Stimulated activated CD4-positive, alpha-beta T cell treated with anti-CD3 and anti-CD28 coated beads, Interleukin-4, amount 100 ng/mL, for 4 hours (primary cell): ENCODE results near the gene MGAT5B.

Source experiments
- DNase-seq, 2 experiments: peaks; one replicate each; pipeline ENCODE4 v3.0.0-alpha.2; 2020

MGAT5B gene

GRCh38 chr17:76932402-76933333 lies 64.5 kb downstream of the MGAT5B start:
- DNase-seq = no peak

GRCh38 chr17:76934561-76935320 lies 66.5 kb downstream of the MGAT5B start:
- DNase-seq = no peak

- DNase-seq = no peak
Observed at GRCh38 chr17:76935331-76935730, 67.1 kb downstream of the MGAT5B start.

DNA sequence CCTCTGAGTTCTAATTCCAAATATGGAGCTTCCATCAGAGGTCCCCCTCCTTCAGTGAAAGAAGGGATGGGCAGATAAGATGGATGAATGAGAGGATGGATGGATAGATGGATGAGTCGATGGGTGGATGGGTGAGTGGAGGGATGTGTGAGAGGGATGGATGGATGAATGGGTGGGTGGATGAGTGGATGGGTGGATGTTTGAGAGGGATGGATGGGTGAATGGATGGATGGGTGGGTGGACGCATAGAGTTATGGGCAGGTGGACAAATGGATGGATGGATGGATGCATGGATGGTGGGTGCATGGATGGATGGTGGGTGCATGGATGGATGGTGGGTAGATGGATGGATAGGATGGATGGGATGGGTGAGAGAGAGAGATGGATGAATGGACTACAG lies 69.0 kb downstream of the MGAT5B start:
- DNase-seq = no peak

DNA sequence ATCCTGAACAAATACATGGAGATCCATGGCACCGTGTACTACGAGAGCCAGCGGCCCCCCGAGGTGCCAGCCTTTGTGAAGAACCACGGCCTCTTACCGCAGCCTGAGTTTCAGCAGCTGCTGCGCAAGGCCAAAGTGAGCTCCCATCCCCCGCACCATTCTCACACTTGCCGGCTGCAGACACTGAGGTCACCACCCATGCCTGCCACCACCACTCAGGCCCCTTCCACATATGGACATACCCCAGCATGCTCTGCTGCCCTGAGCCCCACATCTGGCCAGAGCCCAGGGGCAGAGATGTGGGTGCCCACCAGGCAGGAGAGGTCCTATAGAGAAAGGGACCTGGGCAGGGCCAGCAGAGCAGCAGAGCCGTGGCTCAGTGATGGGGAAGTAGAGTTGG lies 69.8 kb downstream of the MGAT5B start:
- no peak for DNase-seq

- no peak for DNase-seq
Observed at GRCh38 chr17:76940295-76940694, 72.1 kb downstream of the MGAT5B start.

DNA sequence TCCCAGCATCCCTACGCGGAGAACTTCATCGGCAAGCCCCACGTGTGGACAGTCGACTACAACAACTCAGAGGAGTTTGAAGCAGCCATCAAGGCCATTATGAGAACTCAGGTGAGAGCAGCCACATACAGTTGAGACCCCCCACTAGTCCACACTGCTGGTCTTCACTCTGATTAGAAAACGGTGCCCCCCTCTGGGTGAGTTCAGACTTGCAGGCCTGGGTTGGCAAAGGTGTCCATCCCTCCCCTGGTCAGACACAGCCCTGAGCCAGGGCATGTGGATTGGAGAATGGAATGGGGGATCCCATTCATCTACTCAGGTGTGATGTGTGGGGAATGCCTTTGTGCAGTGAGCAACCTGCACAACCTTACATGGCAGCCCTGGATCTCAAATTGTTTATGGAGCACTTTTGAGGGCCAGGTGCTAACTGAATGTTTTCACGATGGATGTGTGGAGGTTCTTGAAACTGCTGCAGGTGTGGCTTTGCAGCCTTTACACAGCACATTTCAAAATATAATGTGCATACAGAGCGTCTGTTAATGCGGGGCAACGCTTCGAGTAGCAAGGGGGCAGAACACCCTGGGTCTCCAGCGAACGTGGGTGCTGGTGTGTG lies 72.6 kb downstream of the MGAT5B start:
- no peak for DNase-seq

GRCh38 chr17:76943202-76943601 lies 75.0 kb downstream of the MGAT5B start:
- DNase-seq = no peak

DNA sequence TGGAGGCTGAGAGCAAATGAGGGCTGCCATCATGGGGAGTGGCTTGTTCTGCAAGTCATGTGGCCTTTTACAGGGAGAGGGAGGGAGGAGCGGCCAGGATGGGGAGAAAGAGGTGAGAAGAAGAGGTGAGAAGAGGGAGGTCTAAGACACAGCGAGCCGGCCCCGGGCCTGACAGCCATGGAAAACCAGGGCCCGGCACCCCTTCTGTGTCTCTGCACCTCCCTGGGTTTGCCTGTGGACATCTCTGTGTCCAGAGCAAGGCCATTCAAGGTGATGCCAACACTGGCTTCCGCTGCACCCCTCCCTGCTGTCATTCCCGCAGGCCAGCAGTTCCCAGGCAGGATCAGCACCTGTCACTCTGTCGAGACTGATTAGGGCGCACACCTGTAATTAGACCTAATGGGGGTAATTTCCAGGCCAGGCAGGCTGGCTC lies 75.6 kb downstream of the MGAT5B start:
- DNase-seq = no peak

DNA sequence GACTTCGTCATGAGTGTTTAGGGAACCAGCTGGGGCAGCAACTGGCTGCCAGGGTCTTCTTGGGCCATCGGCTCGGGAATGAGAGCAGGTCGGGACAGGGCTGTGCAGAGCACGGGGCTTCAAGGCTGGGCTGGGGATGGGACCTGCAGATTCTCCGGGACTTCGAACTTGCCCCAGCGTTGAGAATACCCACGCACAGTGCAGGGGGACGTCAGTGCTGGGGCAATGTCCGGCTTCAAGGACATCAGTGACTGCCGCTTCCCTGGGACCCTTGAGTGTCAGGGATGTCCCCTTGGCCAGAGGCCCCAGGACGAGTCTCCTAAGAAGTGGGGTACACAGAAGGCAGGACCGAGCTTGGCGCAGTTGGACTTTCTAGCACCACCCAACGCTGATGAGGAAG lies 76.3 kb downstream of the MGAT5B start:
- no peak for DNase-seq

DNA sequence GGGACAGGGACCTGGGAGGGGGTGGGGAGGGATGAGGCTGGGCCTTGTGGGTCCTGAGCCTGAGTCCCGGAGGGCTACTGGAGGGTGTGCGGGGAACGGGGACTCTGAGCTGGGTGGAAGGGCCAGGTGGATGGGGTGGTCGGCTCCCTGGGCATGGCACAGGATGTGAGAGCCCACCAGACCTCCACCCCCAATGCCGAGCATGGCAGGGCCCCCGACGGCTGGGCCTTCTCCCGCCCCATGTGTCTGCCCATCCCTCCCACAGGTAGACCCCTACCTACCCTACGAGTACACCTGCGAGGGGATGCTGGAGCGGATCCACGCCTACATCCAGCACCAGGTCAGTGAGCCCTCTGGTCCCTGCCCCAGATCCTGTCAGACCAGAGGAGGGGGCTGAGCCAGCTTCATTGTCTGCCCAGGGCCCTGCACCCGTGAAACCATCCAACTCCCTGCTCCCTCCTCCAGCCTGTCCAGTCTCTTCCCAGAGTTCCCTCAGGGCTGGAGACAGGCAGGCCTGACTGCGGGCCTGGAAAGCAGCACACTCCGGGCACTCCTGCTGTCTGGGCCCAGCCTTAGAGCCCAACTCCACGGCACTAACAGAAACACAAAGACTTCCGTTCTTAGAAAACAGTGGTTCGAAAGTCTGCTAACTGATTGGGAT lies 78.0 kb downstream of the MGAT5B start:
- DNase-seq = no peak

DNA sequence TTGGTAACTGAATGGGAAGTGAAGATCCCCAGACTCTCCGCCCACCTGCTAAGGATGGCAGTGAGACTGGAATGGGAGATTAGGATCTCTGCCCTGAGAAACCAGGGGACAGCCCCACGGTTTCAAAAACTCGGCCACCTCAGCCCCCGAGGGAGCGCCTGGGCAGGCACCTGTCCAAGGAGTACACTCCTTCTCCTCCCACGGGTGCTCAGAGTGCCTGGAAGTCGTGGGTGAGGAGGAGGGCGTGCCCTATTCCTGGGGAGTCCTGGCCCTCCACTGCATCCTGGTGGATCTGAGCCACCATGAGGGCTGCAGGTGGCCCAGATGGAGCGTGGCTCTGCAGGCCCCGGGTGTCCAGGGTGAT lies 78.5 kb downstream of the MGAT5B start:
- DNase-seq = no peak

- DNase-seq = no peak
Observed at GRCh38 chr17:76947309-76947708, 79.1 kb downstream of the MGAT5B start.

DNA sequence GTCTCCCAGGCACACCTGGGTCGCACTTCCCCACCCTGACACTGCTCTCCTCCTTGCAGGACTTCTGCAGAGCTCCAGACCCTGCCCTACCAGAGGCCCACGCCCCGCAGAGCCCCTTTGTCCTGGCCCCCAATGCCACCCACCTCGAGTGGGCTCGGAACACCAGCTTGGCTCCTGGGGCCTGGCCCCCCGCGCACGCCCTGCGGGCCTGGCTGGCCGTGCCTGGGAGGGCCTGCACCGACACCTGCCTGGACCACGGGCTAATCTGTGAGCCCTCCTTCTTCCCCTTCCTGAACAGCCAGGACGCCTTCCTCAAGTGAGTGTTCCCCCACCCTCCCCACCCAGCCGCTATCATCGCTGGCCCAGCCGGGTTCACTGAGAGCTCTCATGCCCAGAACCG lies 79.6 kb downstream of the MGAT5B start:
- no peak for DNase-seq

- no peak for DNase-seq
Observed at GRCh38 chr17:76948301-76948700, 80.1 kb downstream of the MGAT5B start.

GRCh38 chr17:76948726-76949342 lies 80.6 kb downstream of the MGAT5B start:
- DNase-seq = no peak

DNA sequence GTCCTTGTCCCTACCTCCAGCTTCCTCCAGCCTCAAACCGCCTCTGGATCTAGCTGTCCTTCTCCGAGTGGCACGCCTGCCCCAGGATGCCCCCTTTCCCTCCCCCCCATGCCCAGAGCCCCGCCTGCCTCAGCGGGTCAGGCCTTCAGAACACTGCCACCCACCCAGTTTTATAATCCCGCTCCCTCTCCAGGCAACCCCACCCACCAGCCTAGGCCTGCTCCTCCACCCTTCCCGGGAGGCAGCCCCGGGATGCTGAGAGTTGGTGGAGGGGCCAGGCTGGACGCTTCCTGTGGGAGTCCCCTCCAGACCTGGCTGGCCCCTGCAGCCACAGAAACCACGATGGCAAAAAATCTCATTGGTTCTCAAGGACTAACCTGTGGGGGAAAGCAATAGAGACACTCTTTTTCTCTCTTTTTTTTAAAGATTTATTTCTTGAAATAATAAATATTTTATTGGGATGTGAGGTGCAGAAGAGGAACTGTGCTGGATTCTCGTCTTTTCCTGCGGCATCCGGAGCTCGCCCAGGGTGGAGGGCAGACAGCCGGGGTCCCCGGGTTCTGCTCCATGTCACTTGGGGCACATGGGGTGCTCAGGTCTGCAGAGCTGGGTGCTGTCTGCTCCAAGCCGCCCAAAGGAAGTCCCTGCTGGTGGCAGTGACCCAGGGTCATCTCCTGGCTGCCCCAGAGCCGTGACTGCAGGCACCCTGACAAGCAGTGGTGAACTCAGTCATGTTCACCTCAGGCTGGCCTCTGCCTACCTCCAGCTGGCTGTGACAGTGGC lies 81.9 kb downstream of the MGAT5B start:
- no peak for DNase-seq

- DNase-seq = no peak
Observed at GRCh38 chr17:76951375-76951905, 83.2 kb downstream of the MGAT5B start.

GRCh38 chr17:76952402-76952801 lies 84.2 kb downstream of the MGAT5B start:
- DNase-seq = no peak

GRCh38 chr17:76953066-76953465 lies 84.9 kb downstream of the MGAT5B start:
- DNase-seq = no peak

DNA sequence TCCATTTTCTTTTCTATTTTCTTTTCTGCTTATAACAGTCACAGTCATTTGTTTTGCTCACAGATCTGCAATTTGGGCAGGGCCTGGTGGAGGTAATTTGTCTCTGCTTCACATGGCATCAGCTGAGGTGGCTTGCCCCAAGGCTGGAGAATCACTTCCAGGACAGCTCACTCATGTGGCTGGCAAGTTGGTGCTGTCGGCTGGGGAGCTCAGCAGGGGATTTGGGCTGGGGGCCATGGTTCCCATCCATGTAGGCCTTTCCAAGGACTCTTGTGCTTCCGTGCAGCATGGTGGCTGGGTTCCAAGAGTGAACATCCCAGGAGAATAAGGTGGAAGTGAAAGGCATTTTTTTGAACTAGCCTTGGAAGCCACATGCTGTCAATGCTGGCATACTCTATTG lies 85.7 kb downstream of the MGAT5B start:
- no peak for DNase-seq

DNA sequence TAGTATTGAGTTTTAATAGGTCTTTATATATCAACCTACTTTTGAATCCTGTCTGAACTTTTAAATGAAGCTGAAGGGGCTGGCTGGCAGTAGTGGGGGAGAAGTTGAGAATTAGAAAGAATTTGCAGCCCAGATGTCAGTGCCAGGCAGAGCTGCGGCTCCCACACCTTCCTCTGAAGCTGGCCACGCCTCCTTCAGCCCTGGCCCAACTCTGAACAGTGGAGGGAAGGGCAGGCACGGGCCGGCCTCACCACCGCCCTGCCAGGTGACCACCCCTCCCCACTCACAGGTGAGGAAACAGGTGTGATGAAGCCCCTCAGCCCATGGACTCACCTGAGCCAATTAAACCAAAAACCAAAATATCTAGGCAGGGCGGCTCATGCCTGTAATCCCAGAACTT lies 87.0 kb downstream of the MGAT5B start:
- no peak for DNase-seq
